GM12892 (cell line): ENCODE data around the gene XRCC1.

Experiments used
- DNase-seq: peaks from one replicate; pipeline ENCODE4 v3.0.0; 2011; ENCODE audit not compliant: insufficient read length
- FAIRE-seq: peaks from 2 replicates; lab custom pipeline; 2011; peaks lifted over from hg19 to GRCh38; lab: Jason Lieb, UNC
- POLR2A ChIP-seq: IDR thresholded peaks from 2 replicates; pipeline ENCODE4 v1.6.1; 2011; ENCODE audit warnings: low read depth, low read length, control low read depth
- POLR2AphosphoS5 ChIP-seq: IDR thresholded peaks from 2 replicates; pipeline ENCODE4 v1.6.1; 2011; ENCODE audit warnings: low read depth, low read length, control low read depth
- TAF1 ChIP-seq: IDR thresholded peaks from 2 replicates; pipeline ENCODE4 v1.6.1; 2011; ENCODE audit warnings: low read depth, mild to moderate bottlenecking, control low read depth, low read length, borderline replicate concordance

XRCC1 gene

DNA sequence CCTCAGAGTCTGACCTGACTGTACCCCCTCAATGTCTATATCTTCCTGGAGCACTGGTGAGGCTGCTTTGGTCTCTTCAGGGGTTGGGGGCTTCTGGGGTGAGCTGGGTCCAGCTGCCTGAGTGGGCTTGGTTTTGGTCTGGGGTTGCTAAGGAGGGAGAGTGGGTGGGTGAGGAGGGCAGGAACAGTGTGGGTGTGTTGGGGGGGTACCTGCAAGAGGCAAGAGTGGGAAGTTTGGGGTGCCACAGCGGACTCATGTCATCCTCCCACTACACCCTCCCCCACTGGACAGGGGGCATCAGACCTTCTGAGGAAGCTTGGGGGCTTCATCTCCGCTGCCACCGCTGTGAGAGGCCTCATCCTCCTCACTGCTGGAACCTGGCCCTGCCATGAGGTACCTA, 28.7 kb downstream of the XRCC1 start:
- FAIRE-seq (no peak), DNase-seq (no peak)
- TF ChIP-seq TAF1: no peak
- no peak for TF ChIP-seq POLR2AphosphoS5
- no peak for TF ChIP-seq POLR2A

DNA sequence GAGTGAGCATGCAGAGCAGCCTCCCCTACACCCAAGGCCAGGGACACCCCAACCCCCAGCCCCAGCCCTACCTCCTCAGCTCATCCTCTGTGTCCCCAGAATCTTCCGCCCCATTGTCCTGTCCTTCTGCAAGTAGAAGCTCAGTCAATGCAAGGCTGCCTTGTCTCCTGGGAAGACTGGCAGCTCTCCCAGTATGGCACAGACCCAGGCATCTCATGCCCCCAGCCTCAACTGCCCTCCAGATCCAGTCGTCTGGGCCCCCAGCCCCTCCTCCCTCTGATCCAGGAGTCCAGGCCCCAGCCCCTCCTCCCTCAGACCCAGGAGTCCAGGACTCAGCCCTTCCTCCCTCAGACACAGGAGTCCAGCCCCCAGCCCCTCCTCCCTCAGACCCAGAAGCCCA, 29.3 kb downstream of the XRCC1 start:
- TF ChIP-seq TAF1: no peak
- no peak for TF ChIP-seq POLR2AphosphoS5
- TF ChIP-seq POLR2A: no peak
- DNase-seq (no peak), FAIRE-seq (no peak)

DNA sequence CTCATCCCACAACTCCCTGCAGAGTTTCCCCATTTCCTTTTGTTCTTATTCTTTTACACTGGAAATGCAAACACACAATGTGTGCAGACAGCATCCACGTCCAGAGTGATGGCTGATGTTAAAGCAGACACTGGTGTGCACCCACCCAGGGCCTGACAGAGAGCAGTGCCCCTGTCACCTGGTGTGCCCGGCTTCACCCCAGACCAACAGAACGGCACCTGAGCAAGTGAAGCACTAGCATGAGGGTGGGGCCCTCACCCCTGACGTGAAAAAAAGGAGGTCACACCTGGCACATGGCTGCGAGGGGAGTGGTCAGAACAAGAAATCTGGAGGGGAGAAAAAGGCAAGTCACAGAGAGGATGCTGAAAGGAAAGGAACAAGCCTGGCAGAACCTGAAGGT, 30.1 kb downstream of the XRCC1 start:
- TF ChIP-seq POLR2A: no peak
- TF ChIP-seq TAF1: no peak
- TF ChIP-seq POLR2AphosphoS5: no peak
- FAIRE-seq: no peak
- no peak for DNase-seq

DNA sequence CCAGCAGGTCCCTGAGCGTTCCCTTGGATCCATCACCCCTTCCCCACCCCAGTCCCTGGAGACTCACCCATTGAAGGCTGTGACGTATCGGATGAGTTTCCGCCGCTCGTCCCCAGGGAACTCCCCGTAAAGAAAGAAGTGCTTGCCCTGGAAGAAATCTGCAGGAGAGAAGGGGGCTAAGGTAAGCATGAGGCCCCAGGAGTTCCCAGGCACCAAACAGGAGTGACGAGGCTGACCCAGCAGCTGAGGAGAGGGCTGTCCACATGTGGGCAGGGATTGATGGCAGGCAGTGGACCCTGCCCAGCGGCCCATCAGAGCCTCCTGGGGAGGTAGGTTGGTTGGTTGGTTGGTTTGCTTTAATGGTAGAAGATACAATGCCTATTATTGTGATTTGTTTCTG, 31.2 kb downstream of the XRCC1 start:
- FAIRE-seq (no peak), DNase-seq (no peak)
- TF ChIP-seq TAF1: no peak

DNA sequence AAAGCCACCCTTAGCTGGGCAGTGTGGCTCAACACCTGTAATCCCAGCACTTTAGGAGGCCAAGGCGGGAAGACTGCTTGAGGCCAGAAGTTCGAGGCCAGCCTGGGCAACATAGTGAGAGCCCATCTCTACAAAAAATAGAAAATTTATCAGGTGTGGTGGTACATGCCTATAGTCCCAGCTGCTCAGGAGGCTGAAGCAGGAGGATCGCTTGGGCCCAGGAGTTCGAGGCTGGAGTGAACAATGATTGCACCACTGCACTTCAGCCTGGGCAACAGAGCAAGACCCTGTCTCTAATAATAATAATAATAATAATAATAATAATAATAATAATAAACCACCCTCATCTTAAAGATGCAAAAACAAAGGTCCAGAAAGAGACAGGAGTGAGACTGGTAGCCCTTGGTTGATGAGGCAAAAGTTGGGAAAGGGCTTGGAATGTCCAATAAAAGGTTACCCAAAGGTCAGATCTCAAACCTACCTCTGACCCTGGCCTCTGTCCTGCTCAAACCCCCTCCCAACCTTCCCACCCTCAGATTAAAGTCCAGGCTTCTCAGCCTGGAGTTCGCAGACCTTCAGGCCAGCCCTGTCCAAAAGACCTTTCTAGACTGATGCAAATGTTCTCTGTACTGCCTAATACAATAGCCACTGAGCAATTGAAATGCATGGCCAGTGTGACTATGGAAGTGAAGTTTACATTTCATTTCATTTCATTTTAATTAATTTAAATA, 33.2 kb downstream of the XRCC1 start:
- FAIRE-seq (no peak), DNase-seq (no peak)
- TF ChIP-seq POLR2AphosphoS5 (no peak), POLR2A (no peak), TAF1 (no peak)

DNA sequence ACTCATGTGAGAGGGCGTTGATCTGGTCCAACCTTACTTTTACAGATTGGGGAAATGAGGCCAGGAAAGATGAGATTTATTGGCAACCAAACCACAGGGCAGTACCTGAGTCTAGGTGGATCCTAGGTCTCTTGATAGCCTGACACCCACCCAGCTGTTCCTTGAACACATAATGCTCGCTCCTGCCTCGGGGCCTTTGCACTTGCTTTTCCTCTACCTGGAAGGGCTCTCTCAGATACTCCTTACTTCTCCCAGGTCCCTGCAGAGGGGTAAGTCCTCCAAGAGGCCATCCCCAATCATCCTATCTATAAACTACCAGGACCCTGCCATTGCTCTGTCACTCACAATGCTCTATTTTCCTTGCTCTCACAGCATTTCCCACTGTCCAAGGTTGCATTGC, 34.9 kb downstream of the XRCC1 start:
- FAIRE-seq (no peak), DNase-seq (no peak)

DNA sequence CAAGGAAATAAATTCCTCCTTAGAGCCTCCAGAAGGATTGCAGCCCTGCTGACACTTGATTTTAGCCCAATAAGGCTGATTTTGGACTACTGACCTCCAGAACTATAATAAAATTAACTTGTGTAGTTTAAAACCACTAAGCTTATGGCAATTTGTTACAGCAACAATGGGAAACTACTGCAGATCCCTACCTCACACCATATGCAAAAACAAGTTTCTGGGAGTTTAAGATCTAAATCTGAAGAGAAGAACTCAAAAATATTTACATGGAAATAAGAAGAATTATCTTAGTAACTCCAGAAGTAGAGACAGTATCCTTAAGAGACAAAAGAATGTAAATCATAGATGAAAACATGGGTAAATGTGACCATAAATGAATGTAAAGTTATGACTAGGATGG, 36.4 kb downstream of the XRCC1 start:
- DNase-seq: no peak
- no peak for TF ChIP-seq POLR2AphosphoS5
- no peak for TF ChIP-seq TAF1
- TF ChIP-seq POLR2A: no peak
- FAIRE-seq: no peak

More for the DNA sequence above, 34.9 kb downstream of the XRCC1 start:
- no peak for TF ChIP-seq POLR2A
- no peak for TF ChIP-seq TAF1
- no peak for TF ChIP-seq POLR2AphosphoS5

DNA sequence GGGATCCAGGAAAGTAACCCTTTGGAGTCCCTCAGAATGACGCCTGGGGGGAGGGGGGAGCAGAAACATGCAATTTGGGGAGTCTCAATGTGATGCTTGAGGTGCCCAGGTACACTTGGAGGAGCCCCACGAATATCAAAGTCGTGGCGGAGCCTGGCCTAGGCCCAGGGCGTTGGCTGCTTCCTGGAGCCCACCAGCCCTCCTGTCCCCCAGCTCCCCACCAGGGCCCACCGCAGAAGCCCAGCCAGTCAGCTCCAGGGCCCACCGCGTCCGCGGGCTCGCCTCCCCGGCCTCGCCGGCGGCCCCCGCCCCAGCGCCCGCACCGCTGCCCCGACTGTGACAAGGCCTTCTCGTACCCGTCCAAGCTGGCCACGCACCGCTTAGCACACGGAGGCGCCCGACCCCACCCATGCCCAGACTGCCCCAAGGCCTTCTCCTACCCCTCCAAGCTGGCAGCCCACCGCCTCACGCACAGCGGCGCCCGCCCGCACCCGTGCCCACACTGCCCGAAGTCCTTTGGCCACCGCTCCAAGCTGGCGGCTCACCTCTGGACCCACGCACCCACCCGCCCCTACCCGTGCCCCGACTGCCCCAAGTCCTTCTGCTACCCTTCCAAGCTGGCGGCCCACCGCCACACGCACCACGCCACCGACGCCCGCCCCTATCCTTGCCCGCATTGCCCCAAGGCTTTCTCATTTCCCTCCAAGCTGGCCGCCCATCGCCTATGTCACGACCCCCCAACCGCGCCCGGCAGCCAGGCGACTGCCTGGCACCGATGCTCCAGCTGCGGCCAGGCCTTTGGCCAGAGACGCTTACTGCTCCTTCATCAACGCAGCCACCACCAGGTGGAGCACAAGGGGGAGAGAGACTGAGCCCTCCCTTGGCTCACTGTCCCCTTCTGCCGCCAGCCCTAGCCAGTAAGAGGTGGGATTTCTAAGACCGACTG, 40.2 kb downstream of the XRCC1 start:
- DNase-seq (no peak), FAIRE-seq (no peak)
- TF ChIP-seq POLR2AphosphoS5: no peak
- TF ChIP-seq TAF1: no peak
- TF ChIP-seq POLR2A: no peak

DNA sequence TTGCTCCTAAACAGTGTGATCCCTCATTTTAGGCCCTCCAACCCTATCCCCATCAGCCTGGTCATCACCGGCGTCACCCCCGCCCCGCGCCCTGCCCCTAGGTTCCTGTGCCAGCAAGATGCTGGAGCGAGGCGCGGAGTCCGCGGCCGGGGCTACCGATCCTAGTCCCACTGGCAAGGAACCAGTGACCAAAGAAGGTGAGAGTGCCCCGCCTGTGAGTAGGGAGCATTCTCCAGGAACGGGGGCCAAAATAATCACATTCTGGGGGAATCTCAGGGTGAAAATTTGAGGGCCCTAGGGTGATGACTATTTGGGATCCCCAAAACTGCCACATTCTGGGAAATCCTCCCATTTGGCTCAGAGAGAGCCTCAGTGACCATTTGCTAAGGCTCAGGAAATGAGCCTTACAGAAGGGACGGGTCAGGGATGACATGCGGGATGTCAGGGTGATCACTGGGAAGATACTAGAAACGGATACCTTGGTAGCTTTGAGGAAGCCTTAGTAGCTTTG, 41.0 kb downstream of the XRCC1 start:
- DNase-seq: no peak
- no peak for FAIRE-seq
- TF ChIP-seq POLR2A (no peak), TAF1 (no peak), POLR2AphosphoS5 (no peak)

DNA sequence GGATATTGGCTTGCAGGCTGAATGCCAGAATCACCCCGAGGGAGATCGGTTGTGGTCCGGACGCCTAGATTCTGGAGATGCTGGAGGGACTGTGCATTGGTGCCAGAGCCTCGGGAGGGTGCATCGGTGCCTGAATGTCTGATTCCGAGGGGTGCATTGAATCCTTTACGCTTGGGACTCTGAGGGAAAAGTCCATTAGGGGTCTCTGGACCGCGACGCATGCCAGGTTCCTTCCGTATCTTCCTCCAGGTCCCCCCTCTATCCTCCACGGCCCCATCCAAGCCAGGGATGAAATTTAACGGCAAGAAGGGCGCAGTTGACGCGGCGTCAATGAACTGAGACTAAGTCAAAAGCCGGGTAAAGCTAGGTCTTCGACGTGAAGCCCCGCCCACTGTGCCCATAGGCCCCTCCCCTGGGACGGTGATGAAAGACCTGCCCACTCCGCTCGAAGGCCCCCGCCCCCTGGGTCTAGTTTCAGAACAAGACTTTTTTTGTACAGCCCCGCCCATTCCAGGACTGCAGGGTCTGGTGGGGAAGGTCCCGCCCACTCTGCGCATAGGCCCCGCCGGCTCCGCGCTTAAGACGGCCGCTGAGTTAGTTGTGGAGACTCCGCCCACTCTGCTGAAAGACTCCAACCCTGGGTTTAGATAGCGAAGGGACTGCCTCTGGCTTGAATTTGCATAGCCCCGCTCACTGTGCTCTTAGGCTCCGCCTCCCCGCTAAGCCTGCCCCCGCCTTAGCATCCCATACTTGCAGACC, 41.6 kb downstream of the XRCC1 start:
- TF ChIP-seq TAF1 (no peak), POLR2AphosphoS5 (no peak), POLR2A (no peak)
- DNase-seq (peak; percentile 88), FAIRE-seq (no peak)

DNA sequence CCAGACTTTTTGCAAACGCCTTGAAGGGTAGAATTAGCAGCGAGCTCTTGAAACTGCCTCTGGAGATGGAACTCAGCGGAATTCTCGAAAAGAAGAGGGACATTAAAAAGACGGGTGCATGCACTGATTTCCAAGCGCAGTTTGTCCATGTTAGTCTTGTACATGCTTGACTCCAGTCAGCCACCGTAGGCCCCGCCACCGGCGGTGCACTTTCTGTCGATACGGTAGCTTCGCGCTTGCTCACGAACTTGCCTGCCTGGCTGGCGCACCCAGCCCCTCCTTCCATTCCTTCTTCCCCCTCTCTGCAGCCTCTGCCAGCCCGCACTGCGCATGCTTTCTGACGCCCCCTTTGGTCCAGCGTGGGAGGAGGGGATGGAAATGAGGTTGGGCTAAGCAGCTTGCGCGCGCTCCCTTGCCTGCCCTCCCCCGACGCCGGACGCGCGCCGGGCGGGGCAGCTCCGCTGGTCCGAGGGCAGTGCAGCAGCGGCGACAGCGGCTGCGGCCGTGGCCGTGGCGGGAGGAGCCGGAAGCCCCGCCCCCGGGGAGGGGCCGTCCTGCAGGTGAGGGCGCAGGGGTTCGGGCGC, 42.3 kb downstream of the XRCC1 start, which contains the start of gene ZNF575:
Gene ZNF575 (plus strand): TSS at position 227 of the 584 bp plus-strand sequence. CDS start 1,235 bp downstream, outside the sequence.
- DNase-seq (peak; percentile 78), FAIRE-seq (peak; percentile 97)
- no peak for TF ChIP-seq TAF1
- TF ChIP-seq POLR2A: peak; percentile 29; the same call in 1 of the 2 replicates
- no peak for TF ChIP-seq POLR2AphosphoS5
